Natural killer cell treated with Interleukin-12 subunit alpha and Interleukin-12 subunit beta and Interleukin-15 and Interleukin-18, amount 100 ng/mL, for 72 hours (primary cell): Measurements from ENCODE around the gene MT1B. TPM values are rescaled to one million over a fixed set of nuclear protein-coding genes. Genes with fewer than 3 reads are reported as not detected.
A peak's percentile ranks its signal among the peaks of the same experiment; 100 is the strongest.

Experiments used
- ATAC-seq, 2 donors: fragments of 150-1000 bp; cut with Tn5 transposase in 1 of 2; sonication (Bioruptor Pico), chemical (Tn5 transposase) in 1 of 2; 2 replicates each; pipeline ENCODE4 v1.10.0; 2021
- DNase-seq: peaks from one replicate; pipeline ENCODE4 v3.0.0; 2022; ENCODE audit warnings: low spot score
- H3K27ac Mint-ChIP-seq, 2 donors: 1 replicate in 1 of 2; 2 replicates in 1 of 2; pipeline ENCODE4 v1.8.0; 2022; ENCODE audit warnings: mixed read lengths in 2 of 2, mild to moderate bottlenecking in 1 of 2, moderate library complexity in 1 of 2
- H3K27me3 Mint-ChIP-seq, 2 donors: 1 replicate in 1 of 2; 2 replicates in 1 of 2; pipeline ENCODE4 v1.8.0; 2022; ENCODE audit warnings: mixed read lengths in 2 of 2
- H3K36me3 Mint-ChIP-seq: one replicate; pipeline ENCODE4 v1.8.0; 2022; ENCODE audit warnings: mixed read lengths
- H3K4me1 Mint-ChIP-seq, 2 donors: 1 replicate in 1 of 2; 2 replicates in 1 of 2; pipeline ENCODE4 v1.8.0; 2022; ENCODE audit warnings: low read depth in 2 of 2, mixed read lengths in 2 of 2, mild to moderate bottlenecking in 1 of 2
- H3K4me3 Mint-ChIP-seq: one replicate; pipeline ENCODE4 v1.8.0; 2022; ENCODE audit warnings: mixed read lengths
- H3K9me3 Mint-ChIP-seq: 2 replicates; pipeline ENCODE4 v1.8.0; 2022; ENCODE audit warnings: mixed read lengths
- total RNA-seq, 2 donors: library from RNA; stranded (reverse); gene quantifications; one replicate each; pipeline ENCODE4 v1.2.3, GENCODE V29; 2022

The MT1B gene
- total RNA-seq, 2 donors from 2014 or later: not detected

DNA sequence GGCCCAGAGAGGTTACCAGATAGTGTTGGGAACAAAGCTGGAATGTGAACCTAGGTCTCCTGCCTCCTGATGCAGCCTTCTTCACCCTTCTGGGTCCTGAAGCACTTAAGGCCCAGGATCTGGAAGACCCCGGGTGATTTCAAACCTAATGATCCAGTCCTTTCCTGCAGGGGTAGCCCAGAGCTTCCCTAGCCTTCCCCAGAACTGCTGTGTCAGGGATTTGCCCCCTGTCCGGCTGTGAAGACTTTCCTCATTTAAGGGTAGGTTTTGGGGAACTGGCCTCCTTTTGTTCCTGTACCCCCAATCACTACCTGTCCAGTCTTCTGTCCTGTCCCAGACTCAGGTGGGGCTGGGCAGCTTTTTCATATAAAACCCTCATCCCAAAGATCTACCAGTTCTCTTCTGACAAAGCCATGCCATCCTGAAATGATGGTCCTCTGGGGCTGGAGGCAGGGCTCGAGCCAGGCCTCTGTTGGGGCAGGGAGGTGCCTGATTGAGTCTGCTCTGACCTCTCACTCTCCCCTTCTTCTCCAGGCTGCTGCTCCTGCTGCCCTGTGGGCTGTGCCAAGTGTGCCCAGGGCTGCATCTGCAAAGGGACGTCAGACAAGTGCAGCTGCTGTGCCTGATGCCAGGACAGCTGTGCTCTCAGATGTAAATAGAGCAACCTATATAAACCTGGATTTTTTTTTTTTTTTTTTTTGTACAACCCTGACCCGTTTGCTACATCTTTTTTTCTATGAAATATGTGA is 31.9 kb downstream of the MT1B start:
- ATAC-seq (no peak), DNase-seq (no peak)
- peaks cover 23 to 36% of the 10 kb centered on the region in 2 donors for H3K4me1 Mint-ChIP-seq
- H3K27ac Mint-ChIP-seq: peak overlapping the region in 1 of 2 donors; percentile 6
- no peaks in the 10 kb centered on the region for H3K9me3 Mint-ChIP-seq
- peak overlapping the region; percentile 97 for H3K4me3 Mint-ChIP-seq
- peaks cover 4% of the 10 kb centered on the region for H3K36me3 Mint-ChIP-seq
- no peaks in the 10 kb centered on the region for H3K27me3 Mint-ChIP-seq

- Mint-ChIP-seq H3K27me3 (peaks cover 0 to 2% of the 10 kb centered on the region in 2 donors), H3K27ac (peak overlapping the region in 1 of 2 donors; percentile 6), H3K4me1 (peaks cover 23 to 36% of the 10 kb centered on the region in 2 donors), H3K4me3 (peak overlapping the region; percentile 97), H3K9me3 (no peaks in the 10 kb centered on the region), H3K36me3 (peaks cover 4% of the 10 kb centered on the region)
- ATAC-seq (no peak), DNase-seq (no peak)
These were observed 32.7 kb downstream of the MT1B start for GRCh38 chr16:56684256-56684925.

DNA sequence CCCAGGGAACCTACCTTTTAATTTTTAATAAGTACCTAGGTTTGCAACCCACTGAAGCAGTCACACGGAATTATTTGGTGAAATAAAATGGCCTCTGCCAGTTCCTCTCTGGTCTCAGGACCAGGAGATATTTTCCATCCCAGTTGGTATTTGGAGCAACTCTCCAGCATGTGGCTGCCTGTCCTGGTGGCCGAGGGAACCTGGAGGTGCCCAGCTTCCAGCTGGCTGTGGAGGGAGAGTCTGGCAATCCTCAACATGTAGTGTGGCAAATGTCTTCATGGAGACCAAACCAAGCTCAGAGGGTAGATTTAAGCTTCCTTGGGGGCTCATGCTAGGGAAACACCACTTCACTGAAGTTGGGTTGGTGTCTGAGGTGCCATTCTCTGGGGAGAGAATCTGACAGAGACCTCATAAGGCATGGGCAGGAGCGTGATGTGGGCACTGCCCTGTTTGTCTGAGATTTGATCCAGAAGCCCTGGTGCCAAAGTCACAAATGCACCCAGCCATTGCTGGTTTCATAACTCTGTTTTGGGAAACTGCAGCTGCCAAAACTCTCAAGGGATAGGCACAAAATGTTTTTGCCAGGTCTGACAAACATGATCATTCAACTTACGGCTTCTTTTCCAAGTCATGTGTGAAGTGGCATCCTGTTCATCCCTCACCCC is 33.4 kb downstream of the MT1B start:
- Mint-ChIP-seq H3K36me3 (peaks cover 4% of the 10 kb centered on the region), H3K27me3 (peaks cover 0 to 2% of the 10 kb centered on the region in 2 donors), H3K4me1 (peaks cover 18 to 30% of the 10 kb centered on the region in 2 donors), H3K27ac (no peak overlapping the region), H3K9me3 (no peaks in the 10 kb centered on the region), H3K4me3 (no peak overlapping the region)
- ATAC-seq: no peak
- DNase-seq: no peak

GRCh38 chr16:56686758-56687157 is 35.1 kb downstream of the MT1B start:
- DNase-seq: no peak
- H3K27me3 Mint-ChIP-seq: peaks cover 0 to 8% of the 10 kb centered on the region in 2 donors
- no peak overlapping the region for H3K4me3 Mint-ChIP-seq
- H3K36me3 Mint-ChIP-seq: peaks cover 4% of the 10 kb centered on the region
- H3K9me3 Mint-ChIP-seq: no peaks in the 10 kb centered on the region
- ATAC-seq: no peak
- no peak overlapping the region for H3K27ac Mint-ChIP-seq
- peaks cover 13 to 24% of the 10 kb centered on the region in 2 donors for H3K4me1 Mint-ChIP-seq

GRCh38 chr16:56688762-56689161 is 37.1 kb downstream of the MT1B start:
- peaks cover 0 to 8% of the 10 kb centered on the region in 2 donors for H3K27me3 Mint-ChIP-seq
- no peak for DNase-seq
- peaks cover 5 to 6% of the 10 kb centered on the region in 2 donors for H3K4me1 Mint-ChIP-seq
- H3K36me3 Mint-ChIP-seq: peaks cover 4% of the 10 kb centered on the region
- no peak overlapping the region for H3K4me3 Mint-ChIP-seq
- no peak overlapping the region for H3K27ac Mint-ChIP-seq
- H3K9me3 Mint-ChIP-seq: no peaks in the 10 kb centered on the region
- ATAC-seq: no peak

- peaks cover 0 to 8% of the 10 kb centered on the region in 2 donors for H3K27me3 Mint-ChIP-seq
These were observed 37.5 kb downstream of the MT1B start for GRCh38 chr16:56689171-56689570.

GRCh38 chr16:56690420-56691122 is 38.9 kb downstream of the MT1B start:
- no peak for DNase-seq
- H3K27me3 Mint-ChIP-seq: peaks cover 0 to 8% of the 10 kb centered on the region in 2 donors
- H3K9me3 Mint-ChIP-seq: no peaks in the 10 kb centered on the region
- H3K4me1 Mint-ChIP-seq: no peaks in the 10 kb centered on the region
- H3K27ac Mint-ChIP-seq: no peak overlapping the region
- H3K4me3 Mint-ChIP-seq: no peak overlapping the region
- peaks cover 4% of the 10 kb centered on the region for H3K36me3 Mint-ChIP-seq
- no peak for ATAC-seq

More at GRCh38 chr16:56689171-56689570, 37.5 kb downstream of the MT1B start:
- Mint-ChIP-seq H3K9me3 (no peaks in the 10 kb centered on the region), H3K4me1 (peaks cover 2% of the 10 kb centered on the region in 2 donors), H3K27ac (no peak overlapping the region), H3K36me3 (peaks cover 4% of the 10 kb centered on the region), H3K4me3 (no peak overlapping the region)
- ATAC-seq (no peak), DNase-seq (no peak)

DNA sequence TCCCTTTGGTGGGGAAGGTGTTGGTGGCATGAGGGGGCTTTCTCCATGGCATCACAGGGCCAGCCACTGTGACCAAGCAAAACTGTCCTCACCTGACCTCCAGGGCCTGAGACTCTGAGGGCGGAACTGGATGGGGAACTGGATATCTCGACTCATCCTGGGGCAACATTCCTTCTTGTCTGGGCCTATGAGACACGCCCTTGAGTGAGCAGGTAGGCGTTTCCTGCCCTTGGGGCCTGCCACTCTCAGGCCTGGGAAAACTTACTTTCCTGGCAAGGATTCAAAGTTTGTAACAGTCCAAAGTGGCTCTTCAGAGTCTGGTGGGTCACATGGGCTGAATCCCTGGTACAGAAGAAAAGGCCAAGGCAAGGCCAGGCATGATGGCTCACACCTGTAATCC is 40.2 kb downstream of the MT1B start:
- Mint-ChIP-seq H3K36me3 (no peaks in the 10 kb centered on the region), H3K9me3 (no peaks in the 10 kb centered on the region), H3K4me3 (no peak overlapping the region), H3K4me1 (no peaks in the 10 kb centered on the region), H3K27me3 (peaks cover 0 to 8% of the 10 kb centered on the region in 2 donors), H3K27ac (no peak overlapping the region)
- ATAC-seq (no peak), DNase-seq (no peak)

DNA sequence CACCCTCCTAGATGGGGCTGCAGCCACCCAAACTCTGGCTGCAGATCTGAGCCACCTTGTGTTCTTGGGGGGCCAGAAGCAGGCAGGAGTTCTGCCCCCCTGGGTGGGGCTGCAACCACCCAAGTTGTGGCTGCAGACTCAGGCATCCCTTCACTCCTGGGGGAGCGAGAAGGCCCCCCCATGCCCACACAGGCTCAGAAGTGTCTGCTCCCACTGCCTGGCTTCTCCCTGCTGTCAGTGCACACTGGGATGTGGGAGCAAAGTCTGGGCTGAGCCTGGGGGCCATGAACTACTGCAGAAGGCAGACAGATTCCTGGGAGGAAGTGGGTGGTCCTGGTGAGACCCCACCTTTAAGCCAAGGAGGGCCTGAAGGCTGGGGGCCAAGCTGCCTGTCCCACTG is 43.6 kb downstream of the MT1B start:
- Mint-ChIP-seq H3K4me3 (no peak overlapping the region), H3K27me3 (peaks cover 0 to 5% of the 10 kb centered on the region in 2 donors), H3K9me3 (no peaks in the 10 kb centered on the region), H3K4me1 (peaks cover 0 to 3% of the 10 kb centered on the region in 2 donors), H3K36me3 (no peaks in the 10 kb centered on the region), H3K27ac (no peak overlapping the region)
- DNase-seq (no peak), ATAC-seq (no peak)

DNA sequence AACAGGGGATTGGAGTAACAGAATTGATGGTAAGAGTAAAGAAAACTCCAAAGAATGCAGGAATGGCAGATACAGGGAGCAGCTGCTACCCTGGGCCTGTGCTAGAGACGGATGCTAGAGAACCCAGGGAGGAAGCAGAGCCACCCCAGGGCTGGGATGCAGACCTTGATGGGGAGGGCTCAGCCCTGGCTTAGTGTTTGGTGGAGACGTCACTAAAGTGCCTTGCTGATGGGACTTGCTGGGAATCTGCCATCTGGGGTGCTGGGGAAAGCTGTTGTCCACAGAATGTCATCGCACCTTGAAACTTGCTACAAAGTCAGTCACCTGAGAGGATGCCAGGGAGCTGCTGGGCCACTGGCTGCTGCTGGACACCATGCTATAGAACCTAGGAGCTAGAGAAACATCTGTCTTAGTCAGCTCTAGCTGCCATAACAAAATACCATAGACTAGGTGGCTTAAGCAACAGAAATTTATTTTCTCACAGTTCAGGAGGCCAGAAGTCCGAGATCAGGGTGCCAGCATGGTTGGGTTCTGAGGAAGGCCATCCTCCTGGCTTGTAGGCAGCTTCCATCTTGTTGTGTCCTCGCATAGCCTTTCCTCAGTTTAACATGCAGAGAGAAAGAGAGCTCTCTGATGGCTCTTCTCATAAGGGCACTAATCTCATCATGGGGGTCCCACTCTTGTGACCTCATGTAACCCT is 45.9 kb downstream of the MT1B start:
- ATAC-seq: no peak
- Mint-ChIP-seq H3K4me3 (no peak overlapping the region), H3K4me1 (peaks cover 6 to 9% of the 10 kb centered on the region in 2 donors), H3K9me3 (no peaks in the 10 kb centered on the region), H3K27ac (no peak overlapping the region), H3K27me3 (no peaks in the 10 kb centered on the region), H3K36me3 (no peaks in the 10 kb centered on the region)
- no peak for DNase-seq

DNA sequence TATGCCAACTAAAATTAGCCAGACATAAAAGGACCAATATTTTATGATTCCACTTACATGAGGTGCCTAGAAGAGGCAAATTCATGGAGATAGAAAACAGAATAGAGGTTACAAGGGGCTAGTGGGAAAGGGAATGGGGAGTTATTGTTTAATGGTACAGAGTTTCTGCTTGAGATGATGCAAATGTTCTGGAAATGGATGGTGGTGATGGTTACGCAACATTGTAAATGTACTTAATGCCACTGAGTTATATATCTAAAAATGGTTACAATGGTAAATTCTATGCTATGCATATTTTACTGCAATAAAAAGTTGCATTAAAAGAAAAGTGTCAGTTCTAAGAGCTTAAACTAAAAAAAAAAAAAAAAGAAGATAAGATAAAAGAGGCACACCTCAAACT is 48.5 kb downstream of the MT1B start:
- ATAC-seq: no peak
- peak overlapping the region in 1 of 2 donors; percentile 37 for H3K27ac Mint-ChIP-seq

DNA sequence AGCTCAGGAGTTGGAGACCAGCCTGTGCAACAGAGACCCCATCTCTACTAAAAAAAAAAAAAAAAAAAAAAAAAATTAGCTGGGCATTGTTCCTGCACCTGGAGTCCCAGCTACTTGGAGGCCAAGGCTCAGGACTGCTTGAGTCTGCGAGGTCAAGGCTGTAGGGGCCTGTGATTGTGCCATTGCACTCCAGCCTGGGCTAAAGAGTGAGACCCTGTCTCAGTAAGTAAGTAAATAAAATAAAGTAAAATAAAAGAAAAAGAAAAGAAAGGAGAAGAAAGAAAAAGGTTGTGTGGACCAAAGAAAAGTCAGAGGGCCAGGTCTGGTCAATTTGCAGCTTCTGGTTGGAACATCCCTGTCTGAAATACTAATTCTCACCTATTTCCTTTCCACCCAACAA is 48.9 kb downstream of the MT1B start:
- DNase-seq (no peak), ATAC-seq (no peak)
- Mint-ChIP-seq H3K27ac (no peak overlapping the region), H3K4me3 (no peak overlapping the region), H3K9me3 (no peaks in the 10 kb centered on the region), H3K36me3 (no peaks in the 10 kb centered on the region), H3K4me1 (peaks cover 6 to 9% of the 10 kb centered on the region in 2 donors), H3K27me3 (no peaks in the 10 kb centered on the region)

More for the DNA sequence above, 48.5 kb downstream of the MT1B start:
- Mint-ChIP-seq H3K4me3 (no peak overlapping the region), H3K36me3 (no peaks in the 10 kb centered on the region), H3K4me1 (peaks cover 6 to 9% of the 10 kb centered on the region in 2 donors), H3K27me3 (no peaks in the 10 kb centered on the region), H3K9me3 (no peaks in the 10 kb centered on the region)
- no peak for DNase-seq

DNA sequence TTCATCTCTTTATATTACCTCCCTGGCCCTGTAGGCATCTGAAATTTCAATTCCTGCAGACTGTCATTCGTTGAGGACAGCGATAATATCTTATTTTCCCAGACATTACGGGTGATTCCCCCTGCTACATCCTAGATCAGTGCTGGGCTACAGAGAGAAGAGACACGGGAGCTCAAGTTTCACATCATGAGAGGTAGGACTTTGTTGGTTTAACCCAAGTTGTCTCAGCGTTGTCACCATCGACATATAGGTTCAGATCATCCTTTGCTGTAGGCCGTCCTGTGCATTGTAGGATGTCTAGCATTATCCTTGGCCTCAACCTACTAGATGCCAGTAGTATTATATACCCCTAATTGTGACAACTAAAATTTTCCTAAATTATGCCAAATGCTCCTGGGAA is 49.8 kb downstream of the MT1B start:
- peaks cover 6 to 9% of the 10 kb centered on the region in 2 donors for H3K4me1 Mint-ChIP-seq
- ATAC-seq: no peak
- H3K27ac Mint-ChIP-seq: peak overlapping the region in 1 of 2 donors; percentile 60
- H3K27me3 Mint-ChIP-seq: no peaks in the 10 kb centered on the region
- no peak overlapping the region for H3K4me3 Mint-ChIP-seq
- H3K9me3 Mint-ChIP-seq: no peaks in the 10 kb centered on the region
- no peaks in the 10 kb centered on the region for H3K36me3 Mint-ChIP-seq
- DNase-seq: no peak
